Liver (tissue), 3 donors: ENCODE results near the gene TARM1.

ENCODE experiments used
- GABPA ChIP-seq, 2 donors: IDR thresholded peaks in 1 of 2; conservative IDR thresholded peaks in 1 of 2; 2 replicates each; pipeline ENCODE4 v1.6.1; 2016; ENCODE audit warnings: antibody characterized with exemption in 2 of 2, mild to moderate bottlenecking in 1 of 2, moderate library complexity in 1 of 2
- RAD21 ChIP-seq, 2 donors: IDR thresholded peaks; 2 replicates each; pipeline ENCODE4 v1.6.1; 2016; ENCODE audit warnings: antibody characterized with exemption in 2 of 2, mild to moderate bottlenecking in 2 of 2
- SP1 ChIP-seq: IDR thresholded peaks from 2 replicates; pipeline ENCODE4 v1.6.1; 2018; ENCODE audit warnings: antibody characterized with exemption, mild to moderate bottlenecking
- TF ChIP-seq, protein P1 (sequence below): fragments of 150-350 bp; IDR thresholded peaks from 2 replicates; pipeline ENCODE4 v1.5.1; 2017; ENCODE audit warnings: improper control_type of control experiment, low read depth, low read length; ENCODE audit not compliant: missing input control
- TF ChIP-seq, protein P2 (sequence below): IDR thresholded peaks from 2 replicates; pipeline ENCODE4 v1.6.1; 2016; ENCODE audit warnings: antibody characterized with exemption
- donor health status: healthy.
- donor health status: healthy.

DNA sequence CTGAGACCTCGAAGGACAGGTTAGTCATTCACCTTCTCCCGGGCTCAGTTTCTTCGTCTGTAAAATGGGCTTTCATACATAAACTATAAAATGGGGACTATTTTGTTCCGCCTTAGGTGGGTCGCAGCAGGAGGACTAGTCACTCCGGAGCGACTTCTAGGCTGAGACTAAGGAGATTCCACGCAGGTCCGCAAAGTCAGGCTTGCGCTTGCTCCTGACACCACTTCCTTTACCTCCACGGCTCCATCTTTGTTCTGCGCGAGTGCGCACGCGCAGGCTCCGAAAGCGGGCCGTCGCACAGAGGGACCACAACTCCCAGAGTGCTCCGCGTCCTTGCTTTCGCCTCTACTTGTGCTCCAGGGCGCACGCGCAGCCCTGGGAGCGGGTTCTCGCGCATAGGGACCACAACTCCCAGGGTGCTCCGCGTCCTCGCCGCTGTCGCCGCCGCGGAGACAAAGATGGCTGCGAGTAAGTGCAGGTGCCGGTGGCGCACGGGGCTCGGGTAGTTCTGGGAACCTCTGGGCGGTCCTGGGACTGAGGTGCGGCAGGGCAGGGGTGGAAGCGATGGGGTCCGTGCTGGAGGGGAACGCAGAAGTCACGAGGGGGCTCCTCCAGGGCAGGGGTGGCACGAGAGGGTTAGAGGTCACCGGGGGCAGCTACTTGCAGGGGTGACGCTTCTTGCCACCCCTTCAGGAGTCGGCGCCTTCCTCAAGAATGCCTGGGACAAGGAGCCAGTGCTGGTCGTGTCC, 21.4 kb upstream of the TARM1 start, which contains the start of gene NDUFA3:
- peak in 1 of 2 donors; percentile 80 for TF ChIP-seq GABPA (IDR thresholded peaks at IDR 0.05 in 1 of 2, conservative IDR thresholded peaks at IDR 0.05 in 1 of 2)
- TF ChIP-seq, protein P1, sequence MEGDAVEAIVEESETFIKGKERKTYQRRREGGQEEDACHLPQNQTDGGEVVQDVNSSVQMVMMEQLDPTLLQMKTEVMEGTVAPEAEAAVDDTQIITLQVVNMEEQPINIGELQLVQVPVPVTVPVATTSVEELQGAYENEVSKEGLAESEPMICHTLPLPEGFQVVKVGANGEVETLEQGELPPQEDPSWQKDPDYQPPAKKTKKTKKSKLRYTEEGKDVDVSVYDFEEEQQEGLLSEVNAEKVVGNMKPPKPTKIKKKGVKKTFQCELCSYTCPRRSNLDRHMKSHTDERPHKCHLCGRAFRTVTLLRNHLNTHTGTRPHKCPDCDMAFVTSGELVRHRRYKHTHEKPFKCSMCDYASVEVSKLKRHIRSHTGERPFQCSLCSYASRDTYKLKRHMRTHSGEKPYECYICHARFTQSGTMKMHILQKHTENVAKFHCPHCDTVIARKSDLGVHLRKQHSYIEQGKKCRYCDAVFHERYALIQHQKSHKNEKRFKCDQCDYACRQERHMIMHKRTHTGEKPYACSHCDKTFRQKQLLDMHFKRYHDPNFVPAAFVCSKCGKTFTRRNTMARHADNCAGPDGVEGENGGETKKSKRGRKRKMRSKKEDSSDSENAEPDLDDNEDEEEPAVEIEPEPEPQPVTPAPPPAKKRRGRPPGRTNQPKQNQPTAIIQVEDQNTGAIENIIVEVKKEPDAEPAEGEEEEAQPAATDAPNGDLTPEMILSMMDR: no peak
- TF ChIP-seq RAD21 (IDR thresholded peaks at IDR 0.05): no peak
- TF ChIP-seq, protein P2, sequence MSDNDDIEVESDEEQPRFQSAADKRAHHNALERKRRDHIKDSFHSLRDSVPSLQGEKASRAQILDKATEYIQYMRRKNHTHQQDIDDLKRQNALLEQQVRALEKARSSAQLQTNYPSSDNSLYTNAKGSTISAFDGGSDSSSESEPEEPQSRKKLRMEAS: peak; percentile 38
- TF ChIP-seq SP1: peak; percentile 28
